8988T (cell line): ENCODE measurements around the gene KCTD11.
"Not testable (repeated sequence)": the region's sequence is repeated elsewhere in the genome, so short reads cannot be mapped to it uniquely, and the experiment has no call there.

Experiments
- DNase-seq: peaks from one replicate; pipeline ENCODE4 v3.0.0; 2011

Gene KCTD11

GRCh38 chr17:7323731-7324437, 28.1 kb upstream of the KCTD11 start:
- peak; percentile 79 for DNase-seq

- DNase-seq: no peak
These were observed 27.6 kb upstream of the KCTD11 start for GRCh38 chr17:7324438-7324779.

GRCh38 chr17:7325031-7325528, 26.9 kb upstream of the KCTD11 start:
- no peak for DNase-seq

GRCh38 chr17:7326186-7326585, 25.8 kb upstream of the KCTD11 start:
- no peak for DNase-seq

- DNase-seq: no peak
These were observed 24.9 kb upstream of the KCTD11 start for GRCh38 chr17:7327056-7327455.

GRCh38 chr17:7327501-7327900, 24.5 kb upstream of the KCTD11 start:
- no peak for DNase-seq

GRCh38 chr17:7328009-7328408, 24.0 kb upstream of the KCTD11 start:
- DNase-seq: no peak

GRCh38 chr17:7328840-7329373, 23.1 kb upstream of the KCTD11 start, which contains the start of gene NEURL4:
Gene NEURL4 (minus strand): TSS chr17:7329335. CDS start chr17:7329312, 23 bp downstream.
- DNase-seq: no peak

- DNase-seq: peak; percentile 95
These were observed 22.5 kb upstream of the KCTD11 start for GRCh38 chr17:7329374-7329996.

- DNase-seq: peak; percentile 82
These were observed 21.8 kb upstream of the KCTD11 start for GRCh38 chr17:7329997-7330637.

- no peak for DNase-seq
These were observed 21.3 kb upstream of the KCTD11 start for GRCh38 chr17:7330638-7331015.

- no peak for DNase-seq
These were observed 19.9 kb upstream of the KCTD11 start for GRCh38 chr17:7332111-7332510.

- DNase-seq: not testable (repeated sequence)
These were observed 19.3 kb upstream of the KCTD11 start for GRCh38 chr17:7332600-7333069.

GRCh38 chr17:7334938-7335538, 16.9 kb upstream of the KCTD11 start:
- no peak for DNase-seq

- DNase-seq: not testable (repeated sequence)
These were observed 16.2 kb upstream of the KCTD11 start for GRCh38 chr17:7335765-7336164.

- no peak for DNase-seq
These were observed 15.5 kb upstream of the KCTD11 start, which contains the start of gene ACAP1 for GRCh38 chr17:7336240-7337175. Gene ACAP1 (plus strand): TSS chr17:7336529. CDS start chr17:7336735, 206 bp downstream.

GRCh38 chr17:7337600-7337999, 14.4 kb upstream of the KCTD11 start:
- DNase-seq: not testable (repeated sequence)

- no peak for DNase-seq
These were observed 11.8 kb upstream of the KCTD11 start for GRCh38 chr17:7340179-7340578.

- DNase-seq: no peak
These were observed 10.1 kb upstream of the KCTD11 start for GRCh38 chr17:7341842-7342241.

GRCh38 chr17:7343250-7343649, 8.7 kb upstream of the KCTD11 start:
- DNase-seq: no peak

GRCh38 chr17:7346761-7347614, 5.0 kb upstream of the KCTD11 start:
- DNase-seq: no peak
